HG03196 (cell line): ENCODE results near the gene DUSP2.

Experiments
- ATAC-seq: cut with Tn5 transposase; IDR thresholded peaks from one replicate; pipeline ENCODE4 v1.9.1; 2021; ENCODE audit not compliant: unreplicated experiment

DUSP2 gene

DNA sequence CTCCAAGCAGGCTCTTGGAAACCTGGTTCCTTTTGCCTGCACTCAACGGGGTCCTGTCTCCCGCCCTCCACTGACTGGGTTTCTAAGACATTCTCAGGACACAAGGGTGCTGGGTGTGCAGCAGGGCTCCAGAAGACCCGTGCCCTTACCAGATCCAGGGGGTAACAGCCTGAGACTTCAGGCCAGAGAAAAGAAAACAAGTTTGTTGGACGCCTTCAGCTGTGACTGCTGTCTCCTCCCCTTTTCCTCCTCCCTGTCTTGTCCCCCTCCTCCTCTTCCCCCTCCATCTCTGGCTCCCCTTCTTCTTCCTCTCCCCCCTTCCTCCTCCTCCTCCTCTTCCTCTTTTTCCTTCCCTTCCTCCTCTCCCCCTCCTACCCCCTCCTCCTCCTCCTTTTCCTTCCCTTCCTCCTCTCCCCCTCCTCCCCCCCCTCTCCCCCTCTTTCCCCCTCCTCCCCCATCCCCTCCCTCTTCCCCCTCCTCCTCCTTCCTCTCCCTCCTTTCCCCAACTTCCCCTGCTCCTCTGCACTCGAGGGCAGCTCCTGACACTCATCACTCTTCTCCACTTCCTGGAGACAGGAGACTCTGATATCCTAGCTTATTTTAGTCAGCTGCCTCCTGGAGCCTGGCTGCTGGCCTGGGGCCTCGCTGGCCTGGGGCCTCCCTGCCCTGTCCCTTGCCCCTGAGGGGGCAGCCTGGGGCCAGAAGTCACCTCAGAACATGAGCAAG is 41.3 kb downstream of the DUSP2 start:
- no peak for ATAC-seq

DNA sequence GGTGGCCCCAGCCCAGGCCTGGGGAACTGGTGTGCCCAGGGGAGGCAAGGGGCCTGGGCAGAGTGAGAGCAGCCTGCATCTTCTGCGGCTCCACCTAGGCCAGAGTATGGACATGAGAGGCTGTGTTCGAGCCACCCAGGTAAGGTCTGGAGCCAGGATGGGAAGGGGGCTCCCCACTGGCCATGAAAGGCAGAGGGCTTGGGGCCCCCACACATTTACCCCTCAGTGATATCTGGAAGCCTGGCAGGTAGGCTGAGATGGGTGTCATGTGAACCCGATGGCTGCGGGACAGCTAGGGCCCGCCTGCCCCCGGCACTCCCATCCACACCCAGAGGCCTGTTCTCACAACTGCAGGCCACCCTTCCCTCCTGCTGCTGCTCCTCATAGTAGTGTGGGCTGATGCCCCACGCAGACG is 42.0 kb downstream of the DUSP2 start:
- ATAC-seq = no peak

DNA sequence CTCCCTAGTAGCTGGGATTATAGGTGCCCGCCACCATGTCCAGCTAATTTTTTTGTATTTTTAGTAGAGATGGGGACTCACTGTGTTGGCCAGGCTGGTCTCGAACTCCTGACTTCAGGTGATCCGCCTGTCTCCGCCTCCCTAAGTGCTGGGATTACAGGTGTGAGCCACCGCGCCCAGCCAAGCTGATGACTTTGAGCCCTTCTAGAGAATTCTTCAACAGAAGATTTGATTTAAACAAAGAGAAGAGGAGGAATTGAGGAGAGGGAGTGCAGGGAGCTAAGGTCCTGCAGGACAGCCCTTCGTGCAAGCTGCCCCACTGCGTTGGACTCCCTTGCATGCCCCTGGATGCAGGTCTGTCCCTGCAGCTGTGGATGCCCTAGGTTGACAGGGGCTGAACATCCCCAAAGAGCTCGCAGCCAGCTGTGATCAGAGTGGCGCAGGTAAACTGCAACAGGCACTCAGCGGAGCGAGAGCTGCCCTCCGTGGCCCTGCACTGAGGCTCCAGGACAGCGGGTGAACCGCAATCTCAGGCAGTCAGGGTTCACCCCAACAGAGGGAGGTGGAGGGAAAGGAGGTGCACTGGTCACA is 42.5 kb downstream of the DUSP2 start:
- ATAC-seq = no peak

DNA sequence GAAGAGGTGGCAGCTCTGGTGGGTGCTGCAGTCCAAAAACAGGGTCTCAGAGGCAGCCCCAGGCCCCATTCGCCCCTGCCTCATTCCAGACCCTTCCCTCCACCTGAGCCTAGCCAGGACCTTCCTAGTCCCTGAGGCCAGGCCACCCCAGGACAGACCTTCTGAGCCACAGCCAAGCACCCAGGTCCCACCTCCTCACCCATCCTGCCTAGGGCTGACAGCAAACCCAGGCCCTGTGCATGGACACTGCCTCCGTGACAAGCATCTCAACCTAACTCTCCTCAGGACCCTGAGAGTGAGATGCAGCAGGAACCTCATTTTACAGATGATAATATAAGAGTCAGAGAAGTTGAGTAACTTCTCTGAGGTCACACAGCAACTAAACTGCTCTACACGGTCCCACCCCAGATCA is 44.3 kb downstream of the DUSP2 start:
- ATAC-seq = no peak

DNA sequence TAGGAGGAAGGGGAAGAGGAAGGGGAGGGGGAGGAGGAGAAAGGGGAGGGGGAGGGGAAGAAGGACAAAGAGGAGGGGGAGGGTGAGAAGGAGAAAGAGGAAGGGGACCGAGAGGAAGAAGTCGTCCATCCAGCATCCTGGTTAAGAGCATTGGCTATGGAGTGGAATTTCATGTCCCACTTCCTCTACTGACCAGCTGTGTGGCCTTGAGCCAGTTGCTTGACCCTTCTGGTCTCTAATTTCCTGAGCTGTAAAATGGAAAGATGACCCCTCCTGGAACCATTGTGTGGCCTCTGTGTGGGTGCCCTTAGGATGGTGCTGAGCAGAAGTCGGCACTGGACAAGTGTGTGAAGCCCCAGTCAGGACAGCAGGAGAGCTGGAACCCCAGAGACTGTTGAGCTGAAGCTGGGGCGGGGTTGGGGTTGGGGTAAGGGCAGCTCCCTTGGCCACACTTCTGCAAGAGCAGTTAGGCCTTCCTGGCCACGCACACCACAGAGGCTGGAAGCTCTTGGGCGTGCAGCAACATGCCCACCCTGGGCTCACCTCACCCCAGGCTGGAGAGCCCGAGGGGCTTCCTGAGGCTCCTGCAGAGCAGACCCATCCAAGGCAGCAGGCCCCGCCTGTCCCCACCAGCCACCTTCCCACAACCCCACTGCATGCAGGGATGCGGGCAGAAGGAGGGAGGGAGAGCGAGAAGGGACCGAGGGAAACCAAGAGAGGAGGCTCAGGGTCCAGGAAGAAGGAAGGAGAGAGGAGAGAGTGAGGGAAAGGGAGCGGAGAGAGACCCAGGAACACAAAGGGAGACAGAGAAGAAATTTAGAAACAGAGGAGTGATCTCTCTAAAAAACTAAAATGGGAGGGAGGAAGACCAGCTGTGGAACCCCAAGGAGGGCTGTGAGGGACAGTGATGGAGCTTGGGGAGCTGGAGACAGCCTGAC is 45.1 kb downstream of the DUSP2 start:
- no peak for ATAC-seq

DNA sequence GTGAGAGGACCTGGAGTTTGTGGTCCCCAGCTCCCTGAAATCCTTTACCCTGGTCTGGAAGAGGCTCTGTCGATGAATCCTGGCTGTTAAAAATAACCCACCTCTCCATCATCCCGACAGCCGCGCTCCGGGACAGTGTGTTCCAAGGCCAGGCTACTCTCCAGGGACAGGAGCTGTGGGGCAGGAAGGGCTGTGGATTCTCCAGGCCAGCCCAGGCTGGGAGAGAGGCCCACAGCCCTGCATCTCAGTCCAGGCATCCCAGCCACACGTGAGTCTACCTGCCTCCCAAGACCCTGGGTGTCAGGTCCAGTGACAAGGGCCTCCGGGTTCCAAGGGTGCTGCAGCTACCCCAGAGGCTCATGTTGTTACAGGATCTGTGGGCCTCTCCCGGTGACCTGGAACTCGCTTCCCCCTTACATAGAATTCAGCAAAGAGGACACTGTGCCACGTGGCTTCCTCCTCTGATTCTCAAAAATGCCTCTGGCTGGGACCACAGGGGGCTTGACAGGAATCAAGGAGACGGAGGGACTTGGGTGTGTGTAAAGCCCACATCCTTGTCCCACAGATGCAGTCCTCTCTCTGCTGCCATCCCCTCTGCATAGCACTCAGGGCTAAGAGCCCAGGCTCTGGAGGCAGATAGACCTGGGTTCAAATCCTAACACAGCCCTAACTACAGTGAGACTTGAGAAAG is 46.2 kb downstream of the DUSP2 start:
- ATAC-seq = no peak

DNA sequence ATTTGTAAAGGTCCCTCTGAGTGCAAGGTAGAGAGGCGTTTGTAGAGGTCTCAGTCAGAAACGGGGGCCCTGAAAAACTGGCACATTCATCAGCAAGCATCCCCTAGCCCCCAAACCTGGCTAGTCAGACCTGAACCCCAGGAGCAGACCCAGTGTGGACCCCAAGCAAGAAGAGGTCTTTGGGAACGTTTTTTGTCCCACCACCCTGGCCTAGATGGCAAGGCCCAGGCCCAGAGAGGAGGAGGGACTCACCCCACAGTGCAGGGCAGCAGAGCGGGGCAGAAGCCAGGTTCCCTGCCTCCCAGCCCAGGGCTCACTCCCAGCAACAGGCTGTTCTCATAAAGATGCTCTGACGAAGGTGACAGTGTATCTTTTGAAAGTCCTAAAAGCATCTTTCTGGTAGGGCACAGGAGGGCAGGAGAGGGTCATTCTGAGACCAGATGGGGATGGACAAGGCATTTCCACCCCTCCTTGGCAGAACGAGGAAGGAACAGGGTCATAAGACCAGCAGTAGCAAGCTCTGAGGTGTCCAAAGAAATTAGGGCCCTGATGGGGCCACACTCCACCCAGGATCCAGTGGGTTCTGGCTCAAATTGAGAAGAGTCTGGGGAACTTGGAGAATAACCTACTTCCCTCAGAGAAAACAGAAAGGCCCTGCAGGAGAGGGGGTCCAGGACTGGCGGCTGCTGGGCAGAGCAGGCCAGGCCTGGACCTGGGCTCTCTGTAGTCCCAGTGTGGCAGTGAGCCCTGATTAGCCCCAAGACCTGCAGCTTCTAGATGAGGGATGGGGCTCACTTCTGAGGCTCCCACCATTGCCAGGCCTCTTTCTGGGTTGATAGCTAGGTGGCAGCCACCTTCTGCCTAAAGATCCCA is 47.1 kb downstream of the DUSP2 start:
- no peak for ATAC-seq

DNA sequence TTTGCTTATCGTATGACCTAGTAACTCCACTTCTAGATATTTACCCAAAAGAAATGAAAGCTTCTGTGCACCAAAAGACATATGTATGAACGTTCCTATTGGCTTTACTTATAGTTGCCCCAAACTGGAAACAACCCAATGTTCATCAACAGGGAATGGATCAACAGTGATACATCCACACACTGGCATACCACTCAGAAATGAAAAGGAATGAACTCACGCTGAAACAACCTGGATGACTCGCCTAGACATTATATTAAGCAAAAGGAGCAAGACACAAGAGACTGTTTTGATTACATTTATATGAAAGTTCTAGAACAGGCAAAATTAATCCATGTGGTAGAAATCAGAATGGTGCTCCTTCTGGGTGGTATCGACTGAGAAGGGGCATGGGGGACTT is 47.8 kb downstream of the DUSP2 start:
- ATAC-seq = no peak

DNA sequence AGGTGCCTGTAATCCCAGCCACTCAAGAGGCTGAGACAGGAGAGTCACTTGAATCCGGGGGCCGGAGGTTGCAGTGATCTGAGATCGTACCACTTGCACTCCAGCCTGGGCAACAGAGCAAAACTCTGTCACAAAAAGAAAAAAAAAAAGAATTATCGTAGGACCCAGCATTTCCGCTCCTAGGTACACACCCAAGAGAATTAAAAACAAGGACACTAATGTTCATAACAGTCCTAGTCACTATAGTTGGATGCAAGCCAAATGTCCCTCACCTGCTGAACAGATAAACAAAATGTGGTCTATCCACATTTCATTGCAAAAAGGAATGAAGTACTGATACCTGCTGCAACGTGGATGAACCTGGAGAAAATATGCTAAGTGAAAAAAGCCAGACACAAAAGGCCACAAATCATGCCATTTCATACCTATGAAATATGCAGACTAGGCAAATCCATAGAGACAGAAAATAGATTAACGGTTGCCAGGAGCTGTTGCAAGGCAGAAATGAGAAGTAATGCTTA is 50.1 kb downstream of the DUSP2 start:
- no peak for ATAC-seq

DNA sequence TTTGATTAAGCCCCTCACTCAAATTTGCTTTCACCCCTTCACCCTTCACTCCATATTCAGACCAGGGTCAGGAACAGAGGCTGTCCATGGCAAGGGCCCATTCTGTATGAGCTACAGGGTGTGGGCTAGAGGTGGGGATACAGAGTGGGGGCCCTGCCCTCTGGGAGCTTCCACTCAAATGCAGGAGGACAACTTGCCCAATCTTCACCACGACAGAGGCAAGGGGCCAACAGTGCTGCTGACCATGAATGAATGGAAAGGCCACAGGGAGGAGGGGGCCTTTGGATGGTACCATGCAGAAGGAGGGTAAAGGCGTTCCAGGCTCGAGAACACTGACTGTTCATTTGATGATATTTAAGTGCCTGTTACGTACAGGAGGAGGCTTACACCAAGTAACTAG is 51.7 kb downstream of the DUSP2 start:
- ATAC-seq = no peak
